ENCODE measurements around the gene SEMG2.
A peak's percentile ranks its signal among the peaks of the same experiment; 100 is the strongest.

SEMG2 gene

GRCh38 chr20:45221076-45221475, at the start of gene SEMG2:
Gene SEMG2, plus strand, starts transcription at chr20:45221373. Its CDS starts 17 bp downstream, at chr20:45221390.
- no peak for DNase-seq

GRCh38 chr20:45173522-45173921, 47.7 kb upstream of the SEMG2 start:
- DNase-seq: no peak

GRCh38 chr20:45174434-45175364, 46.5 kb upstream of the SEMG2 start, which contains the start of gene PI3:
Gene PI3, plus strand, starts transcription at chr20:45174902. Its CDS starts 21 bp downstream, at chr20:45174923.
- DNase-seq: no peak

GRCh38 chr20:45176526-45177267, 44.5 kb upstream of the SEMG2 start:
- DNase-seq: no peak

GRCh38 chr20:45179166-45179565, 42.0 kb upstream of the SEMG2 start:
- no peak for DNase-seq

GRCh38 chr20:45181639-45182038, 39.5 kb upstream of the SEMG2 start:
- DNase-seq: no peak

GRCh38 chr20:45183084-45183483, 38.1 kb upstream of the SEMG2 start:
- DNase-seq: no peak

- no peak for DNase-seq
These were observed 33.5 kb upstream of the SEMG2 start for GRCh38 chr20:45187693-45188092.

- DNase-seq: no peak
These were observed 32.0 kb upstream of the SEMG2 start for GRCh38 chr20:45189067-45189609.

- DNase-seq: no peak
These were observed 31.3 kb upstream of the SEMG2 start for GRCh38 chr20:45189861-45190260.

- no peak for DNase-seq
These were observed 29.2 kb upstream of the SEMG2 start for GRCh38 chr20:45191926-45192325.

GRCh38 chr20:45193331-45193730, 27.8 kb upstream of the SEMG2 start:
- no peak for DNase-seq

GRCh38 chr20:45206725-45207124, 14.4 kb upstream of the SEMG2 start, which contains the start of gene SEMG1:
Gene SEMG1, plus strand, starts transcription at chr20:45207033. Its CDS starts 21 bp downstream, at chr20:45207054.
- no peak for DNase-seq

GRCh38 chr20:45209924-45210323, 11.2 kb upstream of the SEMG2 start:
- DNase-seq: no peak

- DNase-seq: no peak
These were observed 9.4 kb upstream of the SEMG2 start for GRCh38 chr20:45211569-45212474.

- DNase-seq: no peak
These were observed 8.3 kb upstream of the SEMG2 start for GRCh38 chr20:45212836-45213235.

GRCh38 chr20:45218124-45218523, 3.0 kb upstream of the SEMG2 start:
- no peak for DNase-seq

GRCh38 chr20:45218636-45219035, 2.5 kb upstream of the SEMG2 start:
- DNase-seq: no peak

GRCh38 chr20:45223136-45223535, 2.0 kb downstream of the SEMG2 start:
- no peak for DNase-seq

GRCh38 chr20:45226287-45226686, 5.1 kb downstream of the SEMG2 start:
- no peak for DNase-seq

- peak; percentile 11 for DNase-seq
These were observed 8.3 kb downstream of the SEMG2 start for GRCh38 chr20:45229264-45230056.
